Parathyroid adenoma (tissue), 2 donors: ENCODE results near the gene SMARCAD1.
A peak's percentile ranks its signal among the peaks of the same experiment; 100 is the strongest.

ENCODE experiments used
- H2AFZ ChIP-seq: fragments of 300-600 bp; sonication (generic); one replicate; pipeline ENCODE4 v1.7.0; 2017; ENCODE audit warnings: antibody characterized with exemption, mild to moderate bottlenecking
- H3K27ac ChIP-seq: fragments of 300-600 bp; sonication (generic); one replicate; pipeline ENCODE4 v1.7.0; 2017
- H3K27me3 ChIP-seq: fragments of 300-600 bp; sonication (generic); one replicate; pipeline ENCODE4 v1.7.0; 2017; ENCODE audit warnings: low read length; ENCODE audit not compliant: control insufficient read depth, insufficient read depth
- H3K36me3 ChIP-seq: fragments of 300-600 bp; sonication (generic); one replicate; pipeline ENCODE4 v1.7.0; 2017; ENCODE audit warnings: low read length; ENCODE audit not compliant: control insufficient read depth, insufficient read depth
- H3K4me1 ChIP-seq: fragments of 300-600 bp; sonication (generic); one replicate; pipeline ENCODE4 v1.7.0; 2017; ENCODE audit warnings: control low read depth
- H3K4me2 ChIP-seq: fragments of 300-600 bp; sonication (generic); one replicate; pipeline ENCODE4 v1.7.0; 2017; ENCODE audit warnings: low read length
- H3K4me3 ChIP-seq: fragments of 300-600 bp; sonication (generic); one replicate; pipeline ENCODE4 v1.7.0; 2017; ENCODE audit warnings: low read depth, low read length
- H3K79me2 ChIP-seq: fragments of 300-600 bp; sonication (generic); one replicate; pipeline ENCODE4 v1.7.0; 2017; ENCODE audit warnings: control low read depth
- H3K9ac ChIP-seq: fragments of 300-600 bp; sonication (generic); one replicate; pipeline ENCODE4 v1.7.0; 2017; ENCODE audit warnings: mild to moderate bottlenecking
- H3K9me3 ChIP-seq: fragments of 300-600 bp; sonication (generic); one replicate; pipeline ENCODE4 v1.7.0; 2017; ENCODE audit warnings: low read length; ENCODE audit not compliant: control insufficient read depth
- TF ChIP-seq, protein P1 (sequence below): fragments of 300-600 bp; sonication (generic); IDR thresholded peaks from one replicate; pipeline ENCODE4 v1.7.0; 2017; ENCODE audit warnings: antibody characterized with exemption, mild to moderate bottlenecking
- donor health status: primary hyperparathyroidism.

Gene SMARCAD1, protein sequence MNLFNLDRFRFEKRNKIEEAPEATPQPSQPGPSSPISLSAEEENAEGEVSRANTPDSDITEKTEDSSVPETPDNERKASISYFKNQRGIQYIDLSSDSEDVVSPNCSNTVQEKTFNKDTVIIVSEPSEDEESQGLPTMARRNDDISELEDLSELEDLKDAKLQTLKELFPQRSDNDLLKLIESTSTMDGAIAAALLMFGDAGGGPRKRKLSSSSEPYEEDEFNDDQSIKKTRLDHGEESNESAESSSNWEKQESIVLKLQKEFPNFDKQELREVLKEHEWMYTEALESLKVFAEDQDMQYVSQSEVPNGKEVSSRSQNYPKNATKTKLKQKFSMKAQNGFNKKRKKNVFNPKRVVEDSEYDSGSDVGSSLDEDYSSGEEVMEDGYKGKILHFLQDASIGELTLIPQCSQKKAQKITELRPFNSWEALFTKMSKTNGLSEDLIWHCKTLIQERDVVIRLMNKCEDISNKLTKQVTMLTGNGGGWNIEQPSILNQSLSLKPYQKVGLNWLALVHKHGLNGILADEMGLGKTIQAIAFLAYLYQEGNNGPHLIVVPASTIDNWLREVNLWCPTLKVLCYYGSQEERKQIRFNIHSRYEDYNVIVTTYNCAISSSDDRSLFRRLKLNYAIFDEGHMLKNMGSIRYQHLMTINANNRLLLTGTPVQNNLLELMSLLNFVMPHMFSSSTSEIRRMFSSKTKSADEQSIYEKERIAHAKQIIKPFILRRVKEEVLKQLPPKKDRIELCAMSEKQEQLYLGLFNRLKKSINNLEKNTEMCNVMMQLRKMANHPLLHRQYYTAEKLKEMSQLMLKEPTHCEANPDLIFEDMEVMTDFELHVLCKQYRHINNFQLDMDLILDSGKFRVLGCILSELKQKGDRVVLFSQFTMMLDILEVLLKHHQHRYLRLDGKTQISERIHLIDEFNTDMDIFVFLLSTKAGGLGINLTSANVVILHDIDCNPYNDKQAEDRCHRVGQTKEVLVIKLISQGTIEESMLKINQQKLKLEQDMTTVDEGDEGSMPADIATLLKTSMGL

DNA sequence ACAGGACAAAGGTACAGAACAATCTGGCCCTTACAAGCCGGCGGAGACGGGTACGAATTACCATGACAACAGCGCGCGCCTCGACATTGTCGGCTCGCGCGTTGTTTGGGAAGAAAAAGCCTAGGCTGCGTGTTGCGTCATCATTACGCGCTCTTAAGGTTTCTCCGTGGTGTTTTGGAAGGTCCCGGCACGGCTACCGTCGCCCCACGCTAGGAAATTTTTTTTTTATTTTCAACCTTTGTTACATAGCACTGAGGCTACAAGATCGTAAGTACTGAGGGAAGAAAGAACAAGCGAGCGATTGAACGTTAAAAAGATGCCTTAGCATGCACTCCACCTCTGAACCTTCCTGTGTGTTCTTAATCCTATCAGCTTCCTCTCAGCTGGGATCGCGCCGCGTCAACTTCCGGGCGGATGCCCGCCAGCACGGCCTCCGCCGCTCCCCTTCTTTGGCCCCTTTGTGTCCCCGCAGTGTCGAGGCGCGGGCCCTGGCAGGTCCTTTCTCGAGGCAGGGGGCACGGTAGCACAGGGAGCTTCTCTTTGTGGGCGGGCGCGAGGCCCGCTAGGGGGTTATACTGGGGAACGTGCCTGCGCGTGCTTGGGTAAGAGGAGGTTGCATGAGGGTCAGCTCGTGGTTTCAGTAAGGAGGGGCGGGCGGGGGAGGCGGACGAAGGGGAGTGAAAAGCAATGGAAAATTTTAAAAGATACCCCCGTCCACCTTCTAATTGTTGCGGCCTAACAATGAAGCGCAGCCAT is at the start of gene SMARCAD1:
TSS of gene SMARCAD1 (plus strand) at position 397 of the 756 bp plus-strand sequence. CDS start 530 bp downstream, outside the sequence.
- Histone ChIP-seq H3K27me3 (no peaks in the 10 kb centered on the region), H3K4me1 (no peaks in the 10 kb centered on the region), H3K27ac (peak within 1 kb of the TSS; percentile 90), H3K36me3 (no peaks in the 10 kb centered on the region), H3K79me2 (no peaks in the 10 kb centered on the region), H3K9me3 (no peaks in the 10 kb centered on the region), H2AFZ (peak within 1 kb of the TSS; percentile 97), H3K4me3 (peak within 1 kb of the TSS; percentile 99), H3K9ac (peak within 1 kb of the TSS; percentile 3), H3K4me2 (peak within 1 kb of the TSS; percentile 88)
- TF ChIP-seq, protein P1, sequence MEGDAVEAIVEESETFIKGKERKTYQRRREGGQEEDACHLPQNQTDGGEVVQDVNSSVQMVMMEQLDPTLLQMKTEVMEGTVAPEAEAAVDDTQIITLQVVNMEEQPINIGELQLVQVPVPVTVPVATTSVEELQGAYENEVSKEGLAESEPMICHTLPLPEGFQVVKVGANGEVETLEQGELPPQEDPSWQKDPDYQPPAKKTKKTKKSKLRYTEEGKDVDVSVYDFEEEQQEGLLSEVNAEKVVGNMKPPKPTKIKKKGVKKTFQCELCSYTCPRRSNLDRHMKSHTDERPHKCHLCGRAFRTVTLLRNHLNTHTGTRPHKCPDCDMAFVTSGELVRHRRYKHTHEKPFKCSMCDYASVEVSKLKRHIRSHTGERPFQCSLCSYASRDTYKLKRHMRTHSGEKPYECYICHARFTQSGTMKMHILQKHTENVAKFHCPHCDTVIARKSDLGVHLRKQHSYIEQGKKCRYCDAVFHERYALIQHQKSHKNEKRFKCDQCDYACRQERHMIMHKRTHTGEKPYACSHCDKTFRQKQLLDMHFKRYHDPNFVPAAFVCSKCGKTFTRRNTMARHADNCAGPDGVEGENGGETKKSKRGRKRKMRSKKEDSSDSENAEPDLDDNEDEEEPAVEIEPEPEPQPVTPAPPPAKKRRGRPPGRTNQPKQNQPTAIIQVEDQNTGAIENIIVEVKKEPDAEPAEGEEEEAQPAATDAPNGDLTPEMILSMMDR = no peak

DNA sequence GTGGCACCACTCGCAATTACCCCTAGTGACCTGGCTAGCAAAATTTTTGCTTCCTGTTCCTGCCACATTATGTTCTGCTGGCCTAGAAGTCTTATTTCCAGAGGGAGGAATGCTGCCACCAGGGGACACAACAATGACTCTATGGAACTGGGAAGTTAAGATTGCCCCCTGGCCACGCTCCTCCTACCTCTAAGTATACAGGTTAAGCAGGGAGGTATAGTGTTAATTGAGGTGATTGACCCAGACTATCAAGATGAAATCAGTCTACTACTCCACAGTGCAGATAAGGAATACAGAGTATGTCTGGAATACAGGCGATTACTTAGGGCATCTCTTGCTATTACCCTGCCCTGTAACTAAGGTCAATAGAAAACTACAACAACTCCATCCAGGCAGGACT is 48.8 kb upstream of the SMARCAD1 start:
- Histone ChIP-seq H3K4me3 (no peak overlapping the region), H3K79me2 (no peaks in the 10 kb centered on the region), H3K4me1 (no peaks in the 10 kb centered on the region), H3K27ac (no peak overlapping the region), H3K9me3 (no peaks in the 10 kb centered on the region), H3K4me2 (no peak overlapping the region), H3K36me3 (no peaks in the 10 kb centered on the region), H2AFZ (no peak overlapping the region), H3K9ac (no peak overlapping the region), H3K27me3 (no peaks in the 10 kb centered on the region)
- TF ChIP-seq, protein P1 = no peak

DNA sequence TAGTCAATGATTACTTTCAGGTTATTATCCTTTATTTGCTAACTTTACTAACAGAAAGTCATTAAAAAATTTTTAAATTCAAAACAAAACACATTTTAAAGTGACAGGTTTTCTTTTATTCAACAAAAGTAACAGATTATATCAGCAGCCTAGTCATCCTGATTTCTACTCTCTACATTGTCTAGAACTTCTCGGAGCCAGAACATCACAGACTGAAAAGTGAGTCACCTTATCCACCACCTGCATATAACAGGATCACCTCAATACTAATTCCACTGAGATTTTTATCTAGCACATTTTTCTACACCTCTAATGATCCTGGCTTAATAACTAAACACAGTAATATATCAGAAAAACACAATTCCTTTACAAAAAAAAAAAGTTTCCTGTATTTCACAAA is 47.9 kb upstream of the SMARCAD1 start:
- Histone ChIP-seq H3K4me2 (no peak overlapping the region), H3K9me3 (no peaks in the 10 kb centered on the region), H3K27ac (no peak overlapping the region), H3K36me3 (no peaks in the 10 kb centered on the region), H2AFZ (no peak overlapping the region), H3K4me1 (no peaks in the 10 kb centered on the region), H3K27me3 (no peaks in the 10 kb centered on the region), H3K79me2 (no peaks in the 10 kb centered on the region), H3K4me3 (no peak overlapping the region), H3K9ac (no peak overlapping the region)
- TF ChIP-seq, protein P1 = no peak

DNA sequence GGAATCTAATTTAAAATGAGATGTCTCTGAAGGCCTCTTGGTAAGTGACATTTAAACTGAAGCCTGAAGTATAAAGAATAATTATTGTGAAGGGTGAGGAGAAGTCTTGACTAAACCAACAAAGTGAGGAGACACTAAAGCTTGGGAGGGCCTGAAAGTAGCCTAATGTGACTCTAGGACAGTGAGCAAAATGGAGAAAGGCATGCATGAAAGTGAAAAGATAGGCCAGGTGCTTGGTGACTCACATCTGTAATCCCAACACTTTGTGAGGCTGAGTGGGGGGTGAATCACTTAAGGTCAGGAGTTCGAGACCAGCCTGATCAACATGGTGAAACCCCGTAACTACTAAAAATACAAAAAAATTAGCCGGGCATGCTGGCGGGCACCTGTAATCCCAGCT is 46.9 kb upstream of the SMARCAD1 start:
- H3K79me2 ChIP-seq = no peaks in the 10 kb centered on the region
- H3K4me2 ChIP-seq = no peak overlapping the region
- H3K4me1 ChIP-seq = no peaks in the 10 kb centered on the region
- H2AFZ ChIP-seq = no peak overlapping the region
- H3K27ac ChIP-seq = no peak overlapping the region
- no peaks in the 10 kb centered on the region for H3K9me3 ChIP-seq
- H3K36me3 ChIP-seq = no peaks in the 10 kb centered on the region
- no peak overlapping the region for H3K9ac ChIP-seq
- no peaks in the 10 kb centered on the region for H3K27me3 ChIP-seq
- TF ChIP-seq, protein P1 = no peak
- H3K4me3 ChIP-seq = no peak overlapping the region
